IMR-90 (cell line): ENCODE results near the gene RAD51D. TPM values are rescaled to one million over a fixed set of nuclear protein-coding genes. Genes with fewer than 3 reads are reported as not detected.

Source experiments
- ATAC-seq: fragments of 200-7000 bp; cut with Tn5 transposase; 2 replicates; pipeline ENCODE4 v1.9.1; 2020; ENCODE audit warnings: low read depth, mild to moderate bottlenecking, moderate library complexity
- BruUV-seq: library from RNA; stranded (reverse); fragments of 400-500 nt; replicated peaks from 2 replicates; lab custom pipeline; 2021; lab: Mats Ljungman, UMichigan
- CTCF ChIA-PET: fragments of 300-600 bp; formaldehyde crosslinking; extraction: SDS; loops from one replicate; lab custom pipeline; 2021; ENCODE audit warnings: antibody characterized with exemption; lab: Yijun Ruan, JAX
- POLR2A ChIA-PET: fragments of 300-600 bp; sonication (Branson Sonifier 250); formaldehyde crosslinking; loops from one replicate; lab custom pipeline; 2022; ENCODE audit warnings: antibody characterized with exemption; ENCODE audit not compliant: unreplicated experiment; lab: Charles Lee
- DNase-seq: peaks from one replicate; pipeline ENCODE4 v3.0.0; 2013
- H2AFZ ChIP-seq: replicated peaks from 2 replicates; pipeline ENCODE3; 2013; ENCODE audit warnings: low read length, mild to moderate bottlenecking; ENCODE audit not compliant: poor library complexity
- H2AK5ac ChIP-seq: 2 replicates; pipeline ENCODE4 v1.6.1; 2013; ENCODE audit warnings: low read depth, low read length, inconsistent platforms
- H2AK9ac ChIP-seq: replicated peaks from 2 replicates; pipeline ENCODE3; 2013; ENCODE audit warnings: mild to moderate bottlenecking, low read depth, low read length, moderate library complexity; ENCODE audit not compliant: poor library complexity
- H2BK120ac ChIP-seq: 2 replicates; pipeline ENCODE4 v1.6.1; 2013; ENCODE audit warnings: low read depth, low read length, inconsistent platforms
- H2BK15ac ChIP-seq: 3 replicates; pipeline ENCODE4 v1.6.1; 2013; ENCODE audit warnings: low read depth, low read length, inconsistent platforms
- H2BK20ac ChIP-seq: 2 replicates; pipeline ENCODE4 v1.6.1; 2013; ENCODE audit warnings: low read depth, mild to moderate bottlenecking, inconsistent platforms, low read length, moderate library complexity
- H2BK5ac ChIP-seq: 2 replicates; pipeline ENCODE4 v1.6.1; 2013; ENCODE audit warnings: mild to moderate bottlenecking, low read depth, low read length, inconsistent platforms; ENCODE audit not compliant: poor library complexity, severe bottlenecking
- H3K14ac ChIP-seq: replicated peaks from 2 replicates; pipeline ENCODE4 v1.6.1; 2013; ENCODE audit warnings: low read depth, low read length, inconsistent platforms
- H3K18ac ChIP-seq: 2 replicates; pipeline ENCODE4 v1.6.1; 2013; ENCODE audit warnings: low read depth, low read length, control low read depth
- H3K23ac ChIP-seq: 2 replicates; pipeline ENCODE4 v1.6.1; 2013; ENCODE audit warnings: low read depth, low read length, inconsistent platforms
- H3K27ac ChIP-seq: 2 replicates; pipeline ENCODE4 v1.5.1; 2013; ENCODE audit warnings: mild to moderate bottlenecking, control low read depth, low read length; ENCODE audit not compliant: insufficient read depth
- H3K27me3 ChIP-seq: 2 replicates; pipeline ENCODE4 v1.6.1; 2013; ENCODE audit warnings: low read length; ENCODE audit not compliant: control insufficient read depth, insufficient read depth
- H3K36me3 ChIP-seq: 2 replicates; pipeline ENCODE4 v1.6.1; 2013; ENCODE audit warnings: low read length, mixed read lengths; ENCODE audit not compliant: control insufficient read depth, insufficient read depth
- H3K4ac ChIP-seq: 2 replicates; pipeline ENCODE4 v1.6.1; 2013; ENCODE audit warnings: low read depth, low read length, inconsistent platforms
- H3K4me1 ChIP-seq: 2 replicates; pipeline ENCODE4 v1.6.1; 2013; ENCODE audit warnings: low read length, mixed read lengths; ENCODE audit not compliant: control insufficient read depth, insufficient read depth
- H3K4me2 ChIP-seq: 2 replicates; pipeline ENCODE4 v1.6.1; 2013; ENCODE audit warnings: low read depth, mild to moderate bottlenecking, control low read depth, low read length, moderate library complexity
- H3K4me3 ChIP-seq: 2 replicates; pipeline ENCODE4 v1.5.1; 2013; ENCODE audit warnings: low read depth, mild to moderate bottlenecking, control low read depth, low read length, moderate library complexity; ENCODE audit not compliant: insufficient read depth
- H3K56ac ChIP-seq: 2 replicates; pipeline ENCODE4 v1.6.1; 2013; ENCODE audit warnings: low read length, inconsistent platforms; ENCODE audit not compliant: insufficient read depth; ENCODE audit errors: extremely low read depth
- H3K79me1 ChIP-seq, 2 experiments: 2 replicates each; pipeline ENCODE4 v1.6.1; 2013; ENCODE audit warnings: low read length in 2 of 2, inconsistent platforms in 1 of 2, low read depth in 1 of 2
- H3K9ac ChIP-seq: 2 replicates; pipeline ENCODE4 v1.6.1; 2013; ENCODE audit warnings: low read depth, low read length, control low read depth
- H3K9me1 ChIP-seq: 2 replicates; pipeline ENCODE4 v1.6.1; 2013; ENCODE audit warnings: low read length, inconsistent platforms; ENCODE audit not compliant: insufficient read depth
- H3K9me3 ChIP-seq: 2 replicates; pipeline ENCODE4 v1.6.1; 2013; ENCODE audit warnings: low read length; ENCODE audit not compliant: control insufficient read depth, insufficient read depth
- H4K20me1 ChIP-seq: 2 replicates; pipeline ENCODE4 v1.6.1; 2013; ENCODE audit warnings: low read length, inconsistent platforms; ENCODE audit not compliant: insufficient read depth
- H4K5ac ChIP-seq: 2 replicates; pipeline ENCODE4 v1.6.1; 2013; ENCODE audit warnings: mild to moderate bottlenecking, low read depth, low read length, control low read depth
- H4K8ac ChIP-seq, 2 experiments: 2 replicates each; pipeline ENCODE4 v1.6.1; 2013; ENCODE audit warnings: low read depth in 2 of 2, low read length in 2 of 2, control low read depth in 1 of 2, inconsistent platforms in 1 of 2
- H4K91ac ChIP-seq: 2 replicates; pipeline ENCODE4 v1.6.1; 2013; ENCODE audit warnings: low read depth, low read length, inconsistent platforms; ENCODE audit not compliant: insufficient read depth
- BHLHE40 ChIP-seq: fragments of 150-350 bp; IDR thresholded peaks from 2 replicates; pipeline ENCODE4 v1.6.1; 2016; ENCODE audit warnings: mild to moderate bottlenecking, low read depth, low read length
- CEBPB ChIP-seq: IDR thresholded peaks from 2 replicates; pipeline ENCODE4 v1.6.1; 2012; ENCODE audit warnings: low read depth, low read length, improper control_type of control experiment
- CHD1 ChIP-seq: IDR thresholded peaks from 2 replicates; pipeline ENCODE4 v1.6.1; 2012; ENCODE audit warnings: low read depth, low read length, improper control_type of control experiment
- FOS ChIP-seq: fragments of 150-350 bp; IDR thresholded peaks from 2 replicates; pipeline ENCODE4 v1.6.1; 2016; ENCODE audit warnings: low read depth, low read length
- MAFK ChIP-seq: IDR thresholded peaks from 2 replicates; pipeline ENCODE4 v1.6.1; 2012; ENCODE audit warnings: low read depth, low read length, improper control_type of control experiment
- MXI1 ChIP-seq: IDR thresholded peaks from 2 replicates; pipeline ENCODE4 v1.6.1; 2012; ENCODE audit warnings: low read depth, mild to moderate bottlenecking, low read length, moderate library complexity, borderline replicate concordance
- NFE2L2 ChIP-seq: fragments of 150-350 bp; IDR thresholded peaks from 2 replicates; pipeline ENCODE4 v1.6.1; 2016; ENCODE audit warnings: low read depth, mild to moderate bottlenecking, low read length
- POLR2A ChIP-seq: IDR thresholded peaks from 2 replicates; pipeline ENCODE4 v1.6.1; 2012; ENCODE audit warnings: mild to moderate bottlenecking, low read depth, low read length
- RAD21 ChIP-seq: IDR thresholded peaks from 2 replicates; pipeline ENCODE4 v1.6.1; 2012; ENCODE audit warnings: low read length, improper control_type of control experiment
- RCOR1 ChIP-seq: IDR thresholded peaks from 2 replicates; pipeline ENCODE4 v1.6.1; 2012; ENCODE audit warnings: mild to moderate bottlenecking, low read length, improper control_type of control experiment; ENCODE audit not compliant: insufficient replicate concordance
- RFX5 ChIP-seq: IDR thresholded peaks from 2 replicates; pipeline ENCODE4 v1.8.0; 2012; ENCODE audit warnings: low read depth, mild to moderate bottlenecking, low read length, moderate library complexity
- SMC3 ChIP-seq: fragments of 150-350 bp; IDR thresholded peaks from 2 replicates; pipeline ENCODE4 v1.6.1; 2016; ENCODE audit warnings: low read depth, mild to moderate bottlenecking, antibody characterized with exemption, low read length, moderate library complexity
- WGBS, 2 experiments: methylation state at CpG; one replicate each; pipeline versions ENCODE4 v1.1.5 to v1.1.7; 2013; ENCODE audit warnings: missing lambda C conversion rate in 2 of 2; ENCODE audit not compliant: insufficient read length in 1 of 2; ENCODE audit errors: extremely low coverage in 2 of 2; 5-methylcytosine and 5-hydroxymethylcytosine counted together
- dilution Hi-C: fragments of 300-500 bp; cut with HindIII; formaldehyde crosslinking; loops from one replicate; pipeline ENCODE4 v1.14.3; 2018; ENCODE audit warnings: low sequenced_read_pairs; ENCODE audit not compliant: unreplicated experiment
- in situ Hi-C: fragments of 300-500 bp; cut with MboI; formaldehyde crosslinking; loops from 3 replicates; pipeline ENCODE4 v1.14.3; 2019; ENCODE audit warnings: low sequenced_read_pairs, inconsistent platforms, mixed read lengths
- intact Hi-C: fragments of 100-400 bp; cut with micrococcal nuclease; formaldehyde crosslinking; loops from 2 replicates; pipeline ENCODE4 v1.10.0; 2022
- polyA plus RNA-seq, 3 experiments: library from polyadenylated mRNA; depleted of rRNA; stranded (reverse); fragments of >200 nt; gene quantifications; 2 replicates each; pipeline ENCODE4 v1.2.3, GENCODE V29; 2012; ENCODE audit warnings: low replicate concordance in 1 of 3
- total RNA-seq: library from RNA; depleted of rRNA; stranded (reverse); fragments of >200 nt; gene quantifications from 2 replicates; pipeline ENCODE4 v1.2.3, GENCODE V29; 2012
- TF ChIP-seq, protein P1 (sequence below): fragments of 150-350 bp; IDR thresholded peaks from 2 replicates; pipeline ENCODE4 v1.6.1; 2017; ENCODE audit warnings: mild to moderate bottlenecking, antibody characterized with exemption, low read length, low read depth
- TF ChIP-seq, protein P2 (sequence below): fragments of 150-350 bp; IDR thresholded peaks from 2 replicates; pipeline ENCODE4 v1.6.1; 2016; ENCODE audit warnings: low read depth, mild to moderate bottlenecking, low read length, moderate library complexity, borderline replicate concordance
- TF ChIP-seq, protein P3 (sequence below): conservative IDR thresholded peaks from 2 replicates; pipeline ENCODE4 v1.5.1; 2012; ENCODE audit warnings: mild to moderate bottlenecking, low read depth, low read length, improper control_type of control experiment

The RAD51D gene
- total and polyA plus RNA-seq, 2 of the 4 experiments (the other 2 are of a cell fraction) = 10.8 to 12.7 TPM

DNA sequence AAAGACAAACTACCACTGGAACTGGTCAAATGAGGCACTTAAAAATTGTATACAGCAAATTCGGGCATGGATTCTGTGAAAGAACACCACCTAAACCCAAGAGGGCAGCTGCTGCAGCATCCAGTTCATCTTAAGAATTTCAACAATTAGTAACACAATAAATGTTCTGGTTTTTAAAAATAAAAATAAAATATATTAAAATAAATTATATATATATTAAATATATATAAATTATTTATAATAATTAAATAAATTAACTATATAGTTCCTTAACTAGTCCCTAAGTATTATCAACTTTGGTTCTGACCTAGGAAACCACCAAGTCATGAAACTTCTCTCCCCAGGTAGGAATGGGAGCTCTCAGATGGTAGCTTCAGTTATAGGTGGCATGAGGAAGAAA, 42.8 kb downstream of the RAD51D start:
- Histone ChIP-seq H2BK120ac (no peak overlapping the region), H3K36me3 (no peaks in the 10 kb centered on the region), H2BK20ac (no peak overlapping the region), H3K9me3 (no peaks in the 10 kb centered on the region), H3K4me1 (peaks cover 13% of the 10 kb centered on the region), H2BK5ac (no peak overlapping the region), H2AFZ (no peak overlapping the region), H3K9ac (no peak overlapping the region), H2AK5ac (no peak overlapping the region), H2AK9ac (no peak overlapping the region), H4K20me1 (peaks cover 16% of the 10 kb centered on the region; the same call in 1 of the 2 replicates), H4K91ac (no peak overlapping the region), H2BK15ac (no peak overlapping the region), H3K56ac (no peak overlapping the region), H4K8ac (no peak overlapping the region), H3K23ac (no peak overlapping the region), H3K27me3 (no peaks in the 10 kb centered on the region), H3K9me1 (peaks cover 9% of the 10 kb centered on the region; the same call in 1 of the 2 replicates), H3K27ac (no peak overlapping the region), H3K4ac (no peak overlapping the region), H4K5ac (no peak overlapping the region), H3K4me2 (no peak overlapping the region), H3K14ac (no peak overlapping the region), H3K79me1 (peaks cover 41 to 73% of the 10 kb centered on the region in 2 experiments), H3K18ac (no peak overlapping the region), H3K4me3 (no peak overlapping the region)
- ChIA-PET POLR2A (no interaction called here), CTCF (no interaction called here)
- in situ Hi-C loops (no loop called here), dilution Hi-C loops (no loop called here), intact Hi-C loops (loop anchor here (5.0 kb wide), 1 partner anchor 35 kb away; no protein-coding TSS in a partner anchor)
- no peak for ATAC-seq
- WGBS, 2 experiments = no CpG with 5 or more reads among the region's 1 CpG
- BruUV-seq = no TSS peak
- no peak for DNase-seq
- TF ChIP-seq, protein P1, sequence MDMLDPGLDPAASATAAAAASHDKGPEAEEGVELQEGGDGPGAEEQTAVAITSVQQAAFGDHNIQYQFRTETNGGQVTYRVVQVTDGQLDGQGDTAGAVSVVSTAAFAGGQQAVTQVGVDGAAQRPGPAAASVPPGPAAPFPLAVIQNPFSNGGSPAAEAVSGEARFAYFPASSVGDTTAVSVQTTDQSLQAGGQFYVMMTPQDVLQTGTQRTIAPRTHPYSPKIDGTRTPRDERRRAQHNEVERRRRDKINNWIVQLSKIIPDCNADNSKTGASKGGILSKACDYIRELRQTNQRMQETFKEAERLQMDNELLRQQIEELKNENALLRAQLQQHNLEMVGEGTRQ = no peak
- TF ChIP-seq POLR2A (no peak), BHLHE40 (no peak), MXI1 (no peak), RFX5 (no peak), CHD1 (no peak), RCOR1 (no peak), MAFK (no peak), NFE2L2 (no peak), CEBPB (no peak), RAD21 (no peak), SMC3 (no peak), FOS (no peak)
- TF ChIP-seq, protein P2, sequence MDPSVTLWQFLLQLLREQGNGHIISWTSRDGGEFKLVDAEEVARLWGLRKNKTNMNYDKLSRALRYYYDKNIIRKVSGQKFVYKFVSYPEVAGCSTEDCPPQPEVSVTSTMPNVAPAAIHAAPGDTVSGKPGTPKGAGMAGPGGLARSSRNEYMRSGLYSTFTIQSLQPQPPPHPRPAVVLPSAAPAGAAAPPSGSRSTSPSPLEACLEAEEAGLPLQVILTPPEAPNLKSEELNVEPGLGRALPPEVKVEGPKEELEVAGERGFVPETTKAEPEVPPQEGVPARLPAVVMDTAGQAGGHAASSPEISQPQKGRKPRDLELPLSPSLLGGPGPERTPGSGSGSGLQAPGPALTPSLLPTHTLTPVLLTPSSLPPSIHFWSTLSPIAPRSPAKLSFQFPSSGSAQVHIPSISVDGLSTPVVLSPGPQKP = no peak
- TF ChIP-seq, protein P3, sequence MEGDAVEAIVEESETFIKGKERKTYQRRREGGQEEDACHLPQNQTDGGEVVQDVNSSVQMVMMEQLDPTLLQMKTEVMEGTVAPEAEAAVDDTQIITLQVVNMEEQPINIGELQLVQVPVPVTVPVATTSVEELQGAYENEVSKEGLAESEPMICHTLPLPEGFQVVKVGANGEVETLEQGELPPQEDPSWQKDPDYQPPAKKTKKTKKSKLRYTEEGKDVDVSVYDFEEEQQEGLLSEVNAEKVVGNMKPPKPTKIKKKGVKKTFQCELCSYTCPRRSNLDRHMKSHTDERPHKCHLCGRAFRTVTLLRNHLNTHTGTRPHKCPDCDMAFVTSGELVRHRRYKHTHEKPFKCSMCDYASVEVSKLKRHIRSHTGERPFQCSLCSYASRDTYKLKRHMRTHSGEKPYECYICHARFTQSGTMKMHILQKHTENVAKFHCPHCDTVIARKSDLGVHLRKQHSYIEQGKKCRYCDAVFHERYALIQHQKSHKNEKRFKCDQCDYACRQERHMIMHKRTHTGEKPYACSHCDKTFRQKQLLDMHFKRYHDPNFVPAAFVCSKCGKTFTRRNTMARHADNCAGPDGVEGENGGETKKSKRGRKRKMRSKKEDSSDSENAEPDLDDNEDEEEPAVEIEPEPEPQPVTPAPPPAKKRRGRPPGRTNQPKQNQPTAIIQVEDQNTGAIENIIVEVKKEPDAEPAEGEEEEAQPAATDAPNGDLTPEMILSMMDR = no peak
